HL-60/S4 (cell line): ENCODE results near the gene NGEF.
"Not testable (repeated sequence)": the region's sequence is repeated elsewhere in the genome, so short reads cannot be mapped to it uniquely, and the experiment has no call there.

Experiments used
- in situ Hi-C: fragments of 300-500 bp; cut with MboI; formaldehyde crosslinking; loops from 2 replicates; pipeline ENCODE4 v1.14.3; 2022; ENCODE audit warnings: low sequenced_read_pairs

Gene NGEF

DNA sequence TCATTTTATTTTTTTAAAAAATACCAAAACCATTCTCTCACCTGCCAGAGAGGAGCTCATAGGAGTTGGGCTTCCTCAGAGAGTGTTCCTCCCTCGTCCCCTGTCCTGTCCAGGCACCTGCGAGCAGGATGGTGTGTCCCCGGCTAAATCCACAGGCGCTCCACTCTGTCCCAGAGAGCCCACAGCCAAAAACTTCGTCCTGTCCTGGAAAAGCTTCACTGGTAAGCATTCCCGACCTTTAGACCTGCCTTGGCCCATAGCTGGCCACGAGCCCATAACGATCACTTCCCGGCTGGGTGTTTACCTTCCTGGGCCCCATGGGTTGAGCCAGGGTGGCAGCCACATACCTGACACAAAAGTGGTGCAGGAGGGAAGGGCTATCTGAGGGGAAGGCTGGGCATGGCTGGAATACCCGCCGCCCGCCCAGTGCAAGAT is at the start of gene NGEF:
TSS of gene NGEF (minus strand) at position 230 of the 435 bp plus-strand sequence. CDS start 38,366 bp downstream, outside the sequence.
- in situ Hi-C loops, result loop anchor here (25.0 kb wide), 1 partner anchor 401 kb away; no protein-coding TSS in a partner anchor

DNA sequence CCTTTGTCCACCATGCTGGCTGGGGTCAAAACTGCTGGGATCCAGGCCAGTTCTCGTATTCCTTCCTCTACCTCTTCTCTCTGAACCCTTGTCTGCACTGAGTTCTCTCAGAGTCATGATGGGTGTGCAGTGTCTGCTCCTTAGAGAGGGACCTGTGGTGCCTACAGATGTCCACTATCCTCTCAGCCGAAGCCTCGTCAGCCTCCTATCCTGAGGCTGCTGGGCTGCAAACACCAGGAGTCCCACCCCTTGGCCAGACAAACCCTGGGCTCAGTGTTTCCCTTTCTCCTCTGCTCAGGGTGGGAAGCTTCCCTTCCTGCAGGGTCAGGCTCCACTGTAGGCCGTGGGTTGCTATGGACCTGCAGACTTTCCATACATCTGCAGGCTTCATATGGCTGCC is 49.4 kb upstream of the NGEF start:
- in situ Hi-C loops, result no loop called here

- in situ Hi-C loops, result no loop called here
Observed at GRCh38 chr2:233061591-233062450, 48.8 kb upstream of the NGEF start.

- in situ Hi-C loops, result no loop called here
Observed at GRCh38 chr2:233060980-233061590, 48.0 kb upstream of the NGEF start.

DNA sequence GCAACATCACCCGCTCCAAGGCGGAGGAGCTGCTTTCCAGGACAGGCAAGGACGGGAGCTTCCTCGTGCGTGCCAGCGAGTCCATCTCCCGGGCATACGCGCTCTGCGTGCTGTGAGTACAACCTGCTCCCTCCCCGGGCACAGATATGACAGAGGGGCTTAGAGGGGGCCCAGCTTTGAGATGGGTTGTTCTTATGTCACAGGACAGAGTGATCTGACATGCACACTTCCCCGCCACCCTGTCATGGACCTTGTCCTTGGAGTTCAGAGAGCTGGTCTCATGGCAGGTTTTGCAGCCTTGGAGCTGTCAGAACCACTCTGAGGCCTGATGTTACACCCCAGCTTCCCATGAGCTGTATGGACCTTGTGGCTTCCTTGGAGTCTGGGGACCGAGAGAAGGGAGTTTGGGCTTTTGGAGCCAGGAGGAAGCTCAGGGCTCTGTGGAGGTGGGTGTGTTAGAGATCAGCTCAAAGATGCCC is 47.5 kb upstream of the NGEF start:
- in situ Hi-C loops, result no loop called here

DNA sequence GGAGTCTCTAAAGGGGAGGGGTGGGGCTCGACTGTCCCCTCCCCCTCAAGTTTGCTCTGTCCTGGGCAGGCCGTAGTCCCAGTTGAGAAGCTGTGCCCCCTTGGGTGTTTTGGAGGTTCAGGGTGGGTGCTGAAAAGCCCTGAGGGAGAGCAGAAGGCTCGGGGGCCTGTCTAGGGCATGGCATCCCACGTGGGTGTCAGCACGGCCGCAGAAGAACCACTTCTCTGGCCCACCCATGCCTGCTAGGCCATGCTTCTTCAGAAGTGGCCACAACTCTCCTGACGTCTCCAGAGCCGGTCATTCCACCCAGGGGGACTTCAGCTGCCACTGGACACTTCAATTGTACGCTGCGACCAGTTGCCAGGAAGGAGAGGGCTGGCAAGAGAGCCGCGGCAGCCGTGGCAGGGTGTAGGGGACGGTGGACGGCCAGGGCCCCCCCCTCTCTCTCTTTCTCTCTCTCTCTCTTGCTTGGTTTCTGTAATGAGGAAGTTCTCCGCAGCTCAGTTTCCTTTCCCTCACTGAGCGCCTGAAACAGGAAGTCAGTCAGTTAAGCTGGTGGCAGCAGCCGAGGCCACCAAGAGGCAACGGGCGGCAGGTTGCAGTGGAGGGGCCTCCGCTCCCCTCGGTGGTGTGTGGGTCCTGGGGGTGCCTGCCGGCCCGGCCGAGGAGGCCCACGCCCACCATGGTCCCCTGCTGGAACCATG is 46.9 kb upstream of the NGEF start, which contains the start of gene INPP5D:
TSS of gene INPP5D (plus strand) at position 546 of the 704 bp plus-strand sequence. CDS start at position 683, 137 bp downstream.
- in situ Hi-C loops, result no loop called here

DNA sequence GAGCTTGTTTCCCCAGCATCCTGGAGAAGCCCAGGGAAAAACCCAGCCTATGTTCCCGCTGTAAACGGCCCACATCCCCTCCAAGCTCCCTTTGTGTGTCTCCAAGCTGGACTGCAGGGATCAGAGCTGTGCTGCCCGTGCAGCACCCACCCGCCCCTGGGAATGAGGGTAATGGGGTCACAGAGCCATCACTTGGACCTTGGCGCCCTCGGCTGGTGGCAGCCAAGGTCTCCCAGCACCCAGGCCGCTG is 46.4 kb upstream of the NGEF start:
- in situ Hi-C loops, result no loop called here

DNA sequence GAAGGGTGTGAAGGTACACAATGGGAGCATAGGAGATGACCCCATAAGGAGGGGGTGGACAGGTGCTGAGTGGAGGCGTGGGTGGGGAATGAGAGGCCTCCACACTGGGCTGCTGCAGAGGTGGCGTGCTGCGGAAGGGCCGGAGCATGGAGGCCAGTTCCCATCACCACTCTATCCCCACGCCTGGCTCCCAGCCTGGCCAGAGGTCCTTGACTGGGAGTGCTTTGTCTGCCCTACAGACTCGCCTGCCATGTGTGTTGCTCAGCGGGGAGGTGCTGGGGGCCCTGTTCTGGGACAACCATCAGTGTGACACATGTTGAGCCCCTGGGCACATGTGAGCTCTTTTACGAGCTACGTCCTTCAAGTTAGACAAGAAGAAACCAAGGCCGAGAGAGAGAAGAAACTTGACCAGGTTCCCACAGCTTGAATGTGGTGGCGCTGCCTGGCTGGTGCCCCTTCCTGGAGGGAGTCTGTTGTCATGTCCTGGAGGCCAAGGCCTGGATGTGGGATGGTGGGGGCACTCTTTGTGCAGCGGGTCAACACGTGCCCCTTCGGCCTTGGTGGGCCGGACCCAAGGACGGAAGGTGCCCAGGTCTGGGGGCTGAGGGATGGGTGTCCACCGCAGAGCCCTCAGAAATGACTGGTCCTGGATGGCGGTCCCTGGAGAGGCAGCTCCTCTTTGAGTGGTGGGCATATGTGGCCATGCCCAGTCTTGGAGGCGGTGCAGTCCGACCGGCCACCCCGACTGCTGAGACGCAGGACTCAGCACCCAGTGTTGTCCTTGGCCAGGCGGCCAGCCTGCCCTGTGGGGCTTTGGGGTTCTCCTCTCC is 45.9 kb upstream of the NGEF start:
- in situ Hi-C loops, result no loop called here

GRCh38 chr2:233056961-233057605 is 44.0 kb upstream of the NGEF start:
- in situ Hi-C loops, result no loop called here

DNA sequence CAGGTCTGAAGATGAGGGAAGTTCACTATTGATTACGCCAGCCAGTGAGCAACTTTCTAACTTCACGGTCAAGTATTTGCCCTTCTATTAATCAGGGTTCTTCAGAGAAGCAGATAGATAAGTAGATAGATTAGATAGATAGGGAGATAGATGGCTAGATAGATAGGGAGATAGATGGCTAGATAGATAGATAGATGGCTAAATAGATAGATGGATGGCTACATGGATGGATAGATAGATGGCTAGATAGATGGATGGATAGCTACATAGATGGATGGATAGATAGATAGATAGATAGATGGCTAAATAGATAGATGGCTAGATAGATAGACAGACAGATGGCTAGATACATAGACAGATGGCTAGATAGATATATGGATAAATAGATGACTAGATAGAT is 42.3 kb upstream of the NGEF start:
- in situ Hi-C loops, result no loop called here

GRCh38 chr2:233053928-233054784 is 41.1 kb upstream of the NGEF start:
- in situ Hi-C loops, result no loop called here

GRCh38 chr2:233052517-233052916 is 39.5 kb upstream of the NGEF start:
- in situ Hi-C loops, result not testable (repeated sequence)

DNA sequence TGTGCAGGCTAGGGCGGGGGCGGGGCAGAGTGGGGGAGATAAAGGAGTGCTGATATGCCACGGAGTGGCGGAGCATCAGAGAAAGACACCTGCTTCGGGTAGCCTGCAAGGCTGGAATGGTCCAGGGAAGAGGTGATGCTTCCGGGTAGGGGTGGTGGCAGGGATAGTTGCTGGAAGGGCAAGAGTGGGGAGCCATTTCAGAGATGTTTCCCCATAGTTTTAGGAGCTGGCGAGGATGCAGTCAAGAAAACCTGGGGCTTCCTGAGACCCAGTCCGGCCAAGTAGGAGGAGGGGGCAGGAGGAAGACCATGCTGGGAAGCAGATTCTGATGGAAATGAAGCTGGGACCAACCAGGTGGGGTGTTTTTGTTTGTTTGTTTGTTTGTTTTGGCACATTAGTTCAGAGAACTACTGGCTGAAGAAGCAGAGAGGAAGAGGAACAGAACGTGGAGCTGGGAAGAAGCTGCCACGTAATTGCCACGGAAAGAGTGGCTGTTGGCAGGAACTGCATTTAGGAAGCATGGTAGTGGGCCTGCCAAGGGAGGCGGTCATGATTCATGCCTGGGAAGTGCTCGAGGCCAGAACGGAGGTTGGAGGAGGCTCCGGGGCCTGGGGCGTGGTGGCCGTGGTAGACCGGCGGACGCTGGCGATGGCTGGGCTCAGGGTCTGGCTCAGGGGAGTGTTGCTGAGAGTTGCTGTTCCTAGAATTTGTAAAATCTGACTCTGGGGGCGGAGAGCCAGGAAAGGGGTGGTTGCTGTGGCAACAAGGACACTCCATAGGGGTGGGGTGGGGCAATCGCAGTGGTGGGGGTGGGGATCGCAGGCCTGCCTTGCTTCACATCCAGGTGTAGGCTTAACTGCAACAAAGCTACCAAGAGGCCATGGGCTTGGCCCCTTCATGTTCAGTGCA is 38.4 kb upstream of the NGEF start:
- in situ Hi-C loops, result no loop called here

- in situ Hi-C loops, result no loop called here
Observed at GRCh38 chr2:233049194-233049761, 36.2 kb upstream of the NGEF start.

DNA sequence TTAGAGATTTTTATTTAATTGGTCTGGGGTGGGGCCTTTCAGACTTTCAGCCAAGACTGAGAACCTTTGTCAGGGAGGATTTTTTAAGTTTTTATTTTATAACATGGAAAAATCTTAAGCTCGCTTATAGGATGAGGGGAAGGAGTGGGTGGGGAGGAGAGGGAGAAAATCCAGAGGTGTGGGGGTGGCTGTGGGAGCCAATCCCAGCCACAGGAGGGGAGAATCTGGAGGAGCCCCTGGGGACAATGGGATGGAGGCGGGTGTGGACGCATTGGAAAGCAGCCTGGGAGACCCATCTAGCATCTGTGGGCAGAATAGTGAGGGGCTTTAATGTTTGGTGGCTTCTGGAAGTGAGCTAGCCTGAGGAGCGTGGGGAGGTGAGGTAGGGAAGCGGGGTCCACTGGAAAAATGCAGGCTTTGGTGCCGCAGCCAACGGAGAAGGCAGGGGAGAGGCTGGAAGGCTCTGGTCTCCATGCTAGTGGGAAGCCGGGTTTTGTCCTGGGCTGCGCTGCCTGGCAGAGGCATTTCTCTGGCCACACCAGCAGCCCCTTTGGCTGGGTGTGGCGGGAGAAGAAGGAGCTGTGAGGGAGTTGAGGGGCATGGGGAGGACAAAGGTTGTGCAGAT is 35.6 kb upstream of the NGEF start:
- in situ Hi-C loops, result no loop called here

GRCh38 chr2:233047667-233048066 is 34.6 kb upstream of the NGEF start:
- in situ Hi-C loops, result no loop called here

GRCh38 chr2:233047206-233047605 is 34.1 kb upstream of the NGEF start:
- in situ Hi-C loops, result no loop called here
